ENCODE measurements around the gene LRRK2.

The LRRK2 gene

DNA sequence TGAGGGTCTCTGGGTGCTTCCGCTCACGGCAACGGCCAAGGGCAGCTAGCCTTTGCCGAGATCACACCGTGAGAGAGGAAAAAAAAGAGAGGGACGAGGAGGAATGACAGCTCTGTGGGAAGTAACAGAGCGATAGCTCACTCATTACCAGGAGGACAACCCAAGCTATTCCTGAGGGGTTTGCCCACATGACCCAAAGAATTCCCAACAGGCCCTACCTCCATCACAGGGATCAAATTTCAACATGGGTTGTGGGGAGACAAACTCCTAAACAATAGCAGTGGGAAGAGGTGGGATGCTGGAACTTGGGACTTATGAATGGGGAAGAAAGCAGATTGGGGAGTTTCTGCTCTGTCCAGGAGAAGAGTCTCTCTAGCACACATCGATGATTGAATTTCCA lies 180.6 kb downstream of the LRRK2 start:
- Histone ChIP-seq H3K4me1 (ENCODE audit: control insufficient read depth, insufficient read depth, low read length) (no peaks in the 10 kb centered on the region), H3K9ac (ENCODE audit: low read length in 2 of 2) (no peak overlapping the region), H3K27ac (ENCODE audit: low read length) (no peak overlapping the region), H3K4me3 (ENCODE audit: low read length in 2 of 2) (no peak overlapping the region), H3K9me3 (ENCODE audit: control insufficient read depth in 2 of 2, low read length in 2 of 2) (no peaks in the 10 kb centered on the region), H3K36me3 (ENCODE audit: control insufficient read depth in 2 of 2, insufficient read depth in 2 of 2, low read length in 2 of 2) (no peaks in the 10 kb centered on the region), H3K27me3 (ENCODE audit: control insufficient read depth in 1 of 2, insufficient read depth in 2 of 2, low read length in 2 of 2) (no peaks in the 10 kb centered on the region)
